ENCODE data around the gene ZNF511. TPM values are rescaled to one million over a fixed set of nuclear protein-coding genes. Genes with fewer than 3 reads are reported as not detected.
A peak's percentile ranks its signal among the peaks of the same experiment; 100 is the strongest.

Gene ZNF511
- total RNA-seq, 1 experiment from 2014 or later: 78.4 TPM

DNA sequence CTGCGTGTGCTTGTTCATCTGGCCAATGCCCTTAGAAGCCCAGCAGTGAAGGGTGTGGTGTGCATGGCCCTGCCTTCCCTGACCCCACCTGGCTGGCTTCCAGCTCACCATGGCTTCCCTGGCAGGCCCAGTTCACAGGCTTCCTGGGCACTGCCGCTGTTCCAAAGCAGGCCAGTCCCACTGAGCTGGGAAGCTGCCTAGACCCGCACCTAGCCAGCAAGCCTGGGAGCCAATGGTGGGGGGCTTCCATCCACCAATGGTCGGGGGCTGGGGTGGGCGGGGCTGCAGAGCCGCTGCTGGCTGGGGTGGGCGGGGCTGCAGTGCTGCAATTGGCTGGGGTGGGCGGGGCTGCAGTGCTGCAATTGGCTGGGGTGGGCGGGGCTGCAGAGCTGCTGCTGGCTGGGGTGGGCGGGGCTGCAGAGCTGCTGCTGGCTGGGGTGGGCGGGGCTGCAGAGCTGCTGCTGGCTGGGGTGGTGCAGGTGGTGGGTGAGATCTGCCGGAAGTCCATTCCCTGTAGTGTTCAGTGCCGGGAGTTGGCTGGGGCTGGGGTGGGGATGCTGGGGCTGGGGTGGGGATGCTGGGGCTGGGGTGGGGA, 15.6 kb downstream of the ZNF511 start:
- Histone ChIP-seq H3K36me3 (ENCODE audit: low read depth, low read length) (no peaks in the 10 kb centered on the region), H3K9ac (ENCODE audit: low read length) (no peak overlapping the region), H4K20me1 (ENCODE audit: low read length) (no peaks in the 10 kb centered on the region), H3K4me1 (ENCODE audit: insufficient read depth, low read length) (peaks cover 15% of the 10 kb centered on the region), H3K27me3 (ENCODE audit: low read length) (peaks cover 11% of the 10 kb centered on the region; the same call in 1 of the 2 replicates), H3K79me2 (ENCODE audit: low read length) (no peaks in the 10 kb centered on the region), H3K4me3 (ENCODE audit: low read length) (peak overlapping the region; percentile 50), H2AFZ (ENCODE audit: low read length) (no peak overlapping the region; the same call in 1 of the 2 replicates), H3K9me3 (ENCODE audit: low read length) (no peaks in the 10 kb centered on the region), H3K4me2 (ENCODE audit: low read length) (peak overlapping the region; percentile 59; the same call in 1 of the 2 replicates), H3K9me2 (replicated peaks; ENCODE audit: low read length) (no peaks in the 10 kb centered on the region), H3K27ac (ENCODE audit: low read length) (no peak overlapping the region), H3F3A (ENCODE audit: low read length, unreplicated experiment) (peaks cover 4% of the 10 kb centered on the region)
- TF ChIP-seq, protein P1, sequence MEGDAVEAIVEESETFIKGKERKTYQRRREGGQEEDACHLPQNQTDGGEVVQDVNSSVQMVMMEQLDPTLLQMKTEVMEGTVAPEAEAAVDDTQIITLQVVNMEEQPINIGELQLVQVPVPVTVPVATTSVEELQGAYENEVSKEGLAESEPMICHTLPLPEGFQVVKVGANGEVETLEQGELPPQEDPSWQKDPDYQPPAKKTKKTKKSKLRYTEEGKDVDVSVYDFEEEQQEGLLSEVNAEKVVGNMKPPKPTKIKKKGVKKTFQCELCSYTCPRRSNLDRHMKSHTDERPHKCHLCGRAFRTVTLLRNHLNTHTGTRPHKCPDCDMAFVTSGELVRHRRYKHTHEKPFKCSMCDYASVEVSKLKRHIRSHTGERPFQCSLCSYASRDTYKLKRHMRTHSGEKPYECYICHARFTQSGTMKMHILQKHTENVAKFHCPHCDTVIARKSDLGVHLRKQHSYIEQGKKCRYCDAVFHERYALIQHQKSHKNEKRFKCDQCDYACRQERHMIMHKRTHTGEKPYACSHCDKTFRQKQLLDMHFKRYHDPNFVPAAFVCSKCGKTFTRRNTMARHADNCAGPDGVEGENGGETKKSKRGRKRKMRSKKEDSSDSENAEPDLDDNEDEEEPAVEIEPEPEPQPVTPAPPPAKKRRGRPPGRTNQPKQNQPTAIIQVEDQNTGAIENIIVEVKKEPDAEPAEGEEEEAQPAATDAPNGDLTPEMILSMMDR (conservative IDR thresholded peaks at IDR 0.05; ENCODE audit: low read depth, low read length): no peak
- no peak for TF ChIP-seq EZH2phosphoT487 (IDR thresholded peaks at IDR 0.05; ENCODE audit: borderline replicate concordance, low read length)
- peak; percentile 36 for DNase-seq
- ChIA-PET CTCF (no interaction called here), POLR2A (ENCODE audit: unreplicated experiment) (no interaction called here)
- intact Hi-C loops (cut with micrococcal nuclease): loop anchor here (10.0 kb wide), 1 partner anchor 181 kb away; no protein-coding TSS in a partner anchor
- ATAC-seq: peak; percentile 64
- no TSS peak for BruUV-seq (replicated peaks)

GRCh38 chr10:133324857-133325260, 16.1 kb downstream of the ZNF511 start:
- ChIA-PET POLR2A (ENCODE audit: unreplicated experiment) (no interaction called here), CTCF (no interaction called here)
- Histone ChIP-seq H3K9me2 (replicated peaks; ENCODE audit: low read length) (no peaks in the 10 kb centered on the region), H3K79me2 (ENCODE audit: low read length) (no peaks in the 10 kb centered on the region), H3K9ac (ENCODE audit: low read length) (no peak overlapping the region), H3F3A (ENCODE audit: low read length, unreplicated experiment) (peaks cover 4% of the 10 kb centered on the region), H3K4me1 (ENCODE audit: insufficient read depth, low read length) (peaks cover 15% of the 10 kb centered on the region), H3K4me3 (ENCODE audit: low read length) (no peak overlapping the region), H3K36me3 (ENCODE audit: low read depth, low read length) (no peaks in the 10 kb centered on the region), H2AFZ (ENCODE audit: low read length) (no peak overlapping the region), H3K4me2 (ENCODE audit: low read length) (peak overlapping the region; percentile 16; the same call in 1 of the 2 replicates), H3K9me3 (ENCODE audit: low read length) (no peaks in the 10 kb centered on the region), H4K20me1 (ENCODE audit: low read length) (no peaks in the 10 kb centered on the region), H3K27ac (ENCODE audit: low read length) (no peak overlapping the region), H3K27me3 (ENCODE audit: low read length) (peaks cover 11% of the 10 kb centered on the region; the same call in 1 of the 2 replicates)
- BruUV-seq (replicated peaks): no TSS peak
- TF ChIP-seq EZH2phosphoT487 (IDR thresholded peaks at IDR 0.05; ENCODE audit: borderline replicate concordance, low read length): no peak
- TF ChIP-seq EZH2 (IDR thresholded peaks at IDR 0.05; ENCODE audit: low read length, unreplicated experiment): no peak
- TF ChIP-seq, protein P1 (conservative IDR thresholded peaks at IDR 0.05; ENCODE audit: low read depth, low read length): no peak
- DNase-seq (no peak), ATAC-seq (no peak)
- intact Hi-C loops (cut with micrococcal nuclease): loop anchor here (10.0 kb wide), 1 partner anchor 180 kb away; no protein-coding TSS in a partner anchor

Data from PC-3 (cell line).